NCI-H2227 treated with DMSO at 0.1 percent for 48 hours (cell line): ENCODE data around the gene TCF12.

Source experiments
- DNase-seq: peaks from one replicate; lab custom pipeline; 2025; lab: John Stamatoyannopoulos, UW

Gene TCF12

GRCh38 chr15:57018151-57018550 lies 99.7 kb downstream of the TCF12 start:
- no peak for DNase-seq

- no peak for DNase-seq
Observed at GRCh38 chr15:57019496-57020160, 101.2 kb downstream of the TCF12 start.

- DNase-seq: no peak
Observed at GRCh38 chr15:57025264-57025926, 107.0 kb downstream of the TCF12 start.

- DNase-seq: no peak
Observed at GRCh38 chr15:57026016-57026592, 107.7 kb downstream of the TCF12 start.

- DNase-seq: no peak
Observed at GRCh38 chr15:57027596-57027995, 109.2 kb downstream of the TCF12 start.

GRCh38 chr15:57028176-57028575 lies 109.7 kb downstream of the TCF12 start:
- no peak for DNase-seq

- no peak for DNase-seq
Observed at GRCh38 chr15:57030011-57030410, 111.6 kb downstream of the TCF12 start.

- DNase-seq: no peak
Observed at GRCh38 chr15:57031082-57031481, 112.6 kb downstream of the TCF12 start.

- DNase-seq: no peak
Observed at GRCh38 chr15:57031605-57032004, 113.2 kb downstream of the TCF12 start.

GRCh38 chr15:57032338-57032737 lies 113.9 kb downstream of the TCF12 start:
- DNase-seq: no peak

GRCh38 chr15:57033715-57034439 lies 115.4 kb downstream of the TCF12 start:
- no peak for DNase-seq

- no peak for DNase-seq
Observed at GRCh38 chr15:57034613-57035012, 116.2 kb downstream of the TCF12 start.

GRCh38 chr15:57035664-57036063 lies 117.2 kb downstream of the TCF12 start:
- no peak for DNase-seq

- no peak for DNase-seq
Observed at GRCh38 chr15:57036352-57036751, 117.9 kb downstream of the TCF12 start.

- DNase-seq: no peak
Observed at GRCh38 chr15:57037548-57037947, 119.1 kb downstream of the TCF12 start.

GRCh38 chr15:57038040-57038439 lies 119.6 kb downstream of the TCF12 start:
- no peak for DNase-seq

- no peak for DNase-seq
Observed at GRCh38 chr15:57038496-57038895, 120.1 kb downstream of the TCF12 start.

GRCh38 chr15:57041416-57041815 lies 123.0 kb downstream of the TCF12 start:
- no peak for DNase-seq

GRCh38 chr15:57044072-57044702 lies 125.7 kb downstream of the TCF12 start:
- no peak for DNase-seq

- no peak for DNase-seq
Observed at GRCh38 chr15:57044970-57045369, 126.5 kb downstream of the TCF12 start.

- no peak for DNase-seq
Observed at GRCh38 chr15:57045741-57046382, 127.4 kb downstream of the TCF12 start.
